A673 (cell line): ENCODE data around the gene RECQL5. TPM values are rescaled to one million over a fixed set of nuclear protein-coding genes. Genes with fewer than 3 reads are reported as not detected.

Experiments used
- BruUV-seq: library from RNA; stranded (reverse); fragments of 400-500 nt; replicated peaks from 2 replicates; lab custom pipeline; 2021; lab: Mats Ljungman, UMichigan
- CTCF ChIA-PET: fragments of 300-600 bp; sonication (Branson Sonifier 250); formaldehyde crosslinking; loops from one replicate; lab custom pipeline; 2022; ENCODE audit warnings: antibody characterized with exemption; lab: Charles Lee
- POLR2A ChIA-PET: fragments of 300-600 bp; sonication (Branson Sonifier 250); formaldehyde crosslinking; loops from one replicate; lab custom pipeline; 2022; ENCODE audit warnings: antibody characterized with exemption; ENCODE audit not compliant: low non-redundant PET; lab: Charles Lee
- DNase-seq: peaks from one replicate; pipeline ENCODE4 v3.0.0-alpha.2; 2015; ENCODE audit warnings: low spot score
- H3K27ac ChIP-seq: fragments of 200-600 bp; sonication (generic); 2 replicates; pipeline ENCODE4 v1.5.1; 2016; ENCODE audit warnings: mixed run types, low read depth, mild to moderate bottlenecking, mixed read lengths, antibody characterized with exemption, low read length; ENCODE audit not compliant: poor library complexity, severe bottlenecking
- H3K27me3 ChIP-seq: fragments of 200-600 bp; sonication (generic); replicated peaks from 2 replicates; pipeline ENCODE4 v1.6.1; 2017; ENCODE audit warnings: mixed run types, low read depth, mild to moderate bottlenecking, mixed read lengths, antibody characterized with exemption, low read length; ENCODE audit not compliant: insufficient read depth, poor library complexity
- H3K36me3 ChIP-seq: fragments of 200-600 bp; sonication (generic); 2 replicates; pipeline ENCODE4 v1.6.1; 2016; ENCODE audit warnings: mixed run types, mild to moderate bottlenecking, mixed read lengths, antibody characterized with exemption, low read length; ENCODE audit not compliant: insufficient read depth, poor library complexity, severe bottlenecking
- H3K4me1 ChIP-seq: fragments of 200-600 bp; sonication (generic); 2 replicates; pipeline ENCODE4 v1.6.1; 2017; ENCODE audit warnings: mixed run types, mild to moderate bottlenecking, mixed read lengths, antibody characterized with exemption, low read length; ENCODE audit not compliant: insufficient read depth, poor library complexity, severe bottlenecking
- H3K4me3 ChIP-seq: fragments of 200-600 bp; sonication (generic); 2 replicates; pipeline ENCODE4 v1.5.1; 2016; ENCODE audit warnings: low read depth, mixed run types, mild to moderate bottlenecking, mixed read lengths, low read length; ENCODE audit not compliant: poor library complexity, severe bottlenecking
- H3K9me3 ChIP-seq: fragments of 200-600 bp; sonication (generic); 2 replicates; pipeline ENCODE4 v1.6.1; 2016; ENCODE audit warnings: mixed run types, low read depth, mild to moderate bottlenecking, mixed read lengths, antibody characterized with exemption, low read length; ENCODE audit not compliant: poor library complexity, severe bottlenecking
- EZH2 ChIP-seq: fragments of 200-600 bp; sonication (generic); IDR thresholded peaks from 2 replicates; pipeline ENCODE4 v1.6.1; 2017; ENCODE audit warnings: borderline replicate concordance, low read depth, mild to moderate bottlenecking, mixed read lengths, antibody characterized with exemption, low read length; ENCODE audit not compliant: poor library complexity, severe bottlenecking
- intact Hi-C: fragments of 100-400 bp; cut with micrococcal nuclease; formaldehyde crosslinking; loops from one replicate; pipeline ENCODE4 v1.10.0; 2022; ENCODE audit not compliant: unreplicated experiment
- total RNA-seq: library from RNA; stranded (reverse); gene quantifications from 2 replicates; pipeline ENCODE4 v1.2.3, GENCODE V29; 2021
- TF ChIP-seq, protein P1 (sequence below): fragments of 300-800, 200-600 bp; sonication (generic); conservative IDR thresholded peaks from 2 replicates; pipeline ENCODE4 v1.5.1; 2017; ENCODE audit warnings: low read depth, mild to moderate bottlenecking, antibody characterized with exemption, low read length, moderate library complexity, mixed read lengths

RECQL5 gene
- total RNA-seq, 1 experiment from 2014 or later: 30.6 TPM

DNA sequence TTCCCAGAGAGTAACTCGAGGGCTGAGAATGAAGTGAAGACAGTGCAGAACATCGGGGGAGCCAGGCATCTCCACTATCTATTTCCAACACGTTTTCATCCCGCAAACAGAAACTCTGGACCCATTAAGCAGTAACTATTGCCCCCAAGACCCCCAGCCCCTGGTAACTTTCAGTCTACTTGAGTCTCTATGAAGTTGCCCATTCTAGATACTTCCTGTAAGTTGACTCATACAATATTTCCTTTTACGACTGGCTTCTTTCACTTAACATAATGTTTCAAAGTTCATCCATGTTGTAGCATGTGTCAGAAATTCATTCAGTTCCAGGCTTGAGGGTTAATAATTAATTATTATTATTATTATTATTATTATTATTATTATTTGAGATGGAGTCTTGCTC is 59.9 kb downstream of the RECQL5 start:
- Histone ChIP-seq H3K27me3 (no peaks in the 10 kb centered on the region), H3K9me3 (no peaks in the 10 kb centered on the region), H3K4me1 (no peaks in the 10 kb centered on the region), H3K4me3 (no peak overlapping the region), H3K27ac (no peak overlapping the region), H3K36me3 (no peaks in the 10 kb centered on the region)
- no peak for DNase-seq
- BruUV-seq: no TSS peak
- intact Hi-C loops: no loop called here
- ChIA-PET POLR2A (no interaction called here), CTCF (no interaction called here)
- TF ChIP-seq, protein P1, sequence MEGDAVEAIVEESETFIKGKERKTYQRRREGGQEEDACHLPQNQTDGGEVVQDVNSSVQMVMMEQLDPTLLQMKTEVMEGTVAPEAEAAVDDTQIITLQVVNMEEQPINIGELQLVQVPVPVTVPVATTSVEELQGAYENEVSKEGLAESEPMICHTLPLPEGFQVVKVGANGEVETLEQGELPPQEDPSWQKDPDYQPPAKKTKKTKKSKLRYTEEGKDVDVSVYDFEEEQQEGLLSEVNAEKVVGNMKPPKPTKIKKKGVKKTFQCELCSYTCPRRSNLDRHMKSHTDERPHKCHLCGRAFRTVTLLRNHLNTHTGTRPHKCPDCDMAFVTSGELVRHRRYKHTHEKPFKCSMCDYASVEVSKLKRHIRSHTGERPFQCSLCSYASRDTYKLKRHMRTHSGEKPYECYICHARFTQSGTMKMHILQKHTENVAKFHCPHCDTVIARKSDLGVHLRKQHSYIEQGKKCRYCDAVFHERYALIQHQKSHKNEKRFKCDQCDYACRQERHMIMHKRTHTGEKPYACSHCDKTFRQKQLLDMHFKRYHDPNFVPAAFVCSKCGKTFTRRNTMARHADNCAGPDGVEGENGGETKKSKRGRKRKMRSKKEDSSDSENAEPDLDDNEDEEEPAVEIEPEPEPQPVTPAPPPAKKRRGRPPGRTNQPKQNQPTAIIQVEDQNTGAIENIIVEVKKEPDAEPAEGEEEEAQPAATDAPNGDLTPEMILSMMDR: no peak
- no peak for TF ChIP-seq EZH2

DNA sequence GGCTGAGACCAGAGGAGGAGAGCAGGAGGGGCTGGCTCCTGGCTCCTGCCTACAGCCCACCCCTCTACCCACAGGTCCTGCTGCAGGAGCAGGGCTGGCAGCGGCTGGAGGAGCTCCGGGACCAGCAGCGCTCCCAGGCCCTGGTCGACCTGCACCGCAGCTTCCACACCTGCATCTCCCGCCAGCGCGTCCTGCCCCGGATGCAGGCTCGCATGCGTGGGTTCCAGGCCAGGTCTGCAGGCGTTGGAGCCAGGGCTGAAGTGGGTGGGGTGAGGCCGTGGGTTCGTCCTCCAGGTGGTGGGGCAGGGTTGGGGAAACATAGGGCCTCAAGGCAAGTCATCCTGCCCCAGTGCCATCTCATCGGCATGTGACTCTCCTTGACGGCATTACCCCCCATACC is 61.2 kb downstream of the RECQL5 start:
- TF ChIP-seq EZH2: no peak
- TF ChIP-seq, protein P1: no peak
- H3K4me3 ChIP-seq: no peak overlapping the region
- POLR2A ChIA-PET: no interaction called here
- no TSS peak for BruUV-seq
- no peaks in the 10 kb centered on the region for H3K27me3 ChIP-seq
- CTCF ChIA-PET: no interaction called here
- no peaks in the 10 kb centered on the region for H3K36me3 ChIP-seq
- H3K27ac ChIP-seq: no peak overlapping the region
- DNase-seq: no peak
- no peaks in the 10 kb centered on the region for H3K4me1 ChIP-seq
- intact Hi-C loops: no loop called here
- no peaks in the 10 kb centered on the region for H3K9me3 ChIP-seq

DNA sequence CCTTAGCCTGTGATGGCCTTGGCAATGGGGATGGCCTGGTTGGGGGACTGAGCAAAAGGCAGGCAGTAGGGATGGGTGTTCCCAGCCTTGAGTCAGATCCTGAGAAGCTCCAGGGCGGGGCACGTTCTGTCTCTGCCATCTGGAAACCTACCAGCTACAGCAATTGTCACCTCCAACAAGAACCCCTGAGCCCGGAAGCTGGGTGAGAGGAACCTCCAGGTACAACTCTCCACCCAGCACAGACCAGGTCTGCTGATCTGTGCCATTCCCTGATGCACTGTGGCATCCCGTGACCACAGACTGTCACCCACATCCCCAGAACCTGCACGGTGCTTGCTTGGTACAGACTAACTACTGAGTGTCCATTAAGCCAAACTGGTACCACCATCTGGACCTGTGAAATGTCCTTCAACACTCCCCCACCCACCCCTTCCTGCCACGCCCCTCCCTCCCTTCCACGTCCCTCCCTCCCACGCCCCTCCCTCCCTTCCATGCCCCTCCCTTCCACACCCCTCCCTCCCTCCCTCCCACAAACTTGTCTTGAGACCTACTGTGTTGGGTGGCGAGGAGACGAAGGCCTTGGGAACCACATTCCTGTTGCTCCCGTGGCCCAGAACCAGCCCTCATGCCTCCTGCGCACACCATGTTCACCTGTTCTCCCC is 62.8 kb downstream of the RECQL5 start:
- ChIA-PET POLR2A (interaction anchor here (0.6 kb wide), 1 partner anchor 1174 kb away, joined by 3 read pairs; no protein-coding TSS in a partner anchor), CTCF (interaction anchor here (0.6 kb wide), 1 partner anchor 619 kb away, joined by 6 read pairs; no protein-coding TSS in a partner anchor)
- H3K9me3 ChIP-seq: no peaks in the 10 kb centered on the region
- H3K4me3 ChIP-seq: no peak overlapping the region
- H3K27ac ChIP-seq: no peak overlapping the region
- H3K4me1 ChIP-seq: no peaks in the 10 kb centered on the region
- TF ChIP-seq, protein P1: no peak
- no peak for TF ChIP-seq EZH2
- DNase-seq: no peak
- intact Hi-C loops: no loop called here
- no peaks in the 10 kb centered on the region for H3K27me3 ChIP-seq
- no peaks in the 10 kb centered on the region for H3K36me3 ChIP-seq
- BruUV-seq: no TSS peak
